Ovary (tissue), 9 donors: ENCODE results near the gene SPATA2L. TPM values are rescaled to one million over a fixed set of nuclear protein-coding genes. Genes with fewer than 3 reads are reported as not detected.
"Not testable (repeated sequence)": the region's sequence is repeated elsewhere in the genome, so short reads cannot be mapped to it uniquely, and the experiment has no call there.

Experiments used
- DNase-seq, 5 donors: peaks; one replicate each; pipeline ENCODE4 v3.0.0-alpha.2; 2019 to 2020
- H3K27ac ChIP-seq, 2 donors: fragments of 200-600 bp; one replicate each; pipeline versions ENCODE4 v1.5.1 to v1.8.0; 2019 to 2022
- H3K27me3 ChIP-seq: fragments of 200-600 bp; one replicate; pipeline ENCODE4 v1.8.0; 2022
- H3K36me3 ChIP-seq: fragments of 200-600 bp; sonication (generic); one replicate; pipeline ENCODE4 v1.5.1; 2019
- H3K4me1 ChIP-seq: one replicate; pipeline ENCODE4 v1.8.1; 2013; ENCODE audit warnings: mild to moderate bottlenecking, moderate library complexity; ENCODE audit not compliant: insufficient read depth
- H3K4me3 ChIP-seq: fragments of 200-600 bp; sonication (generic); one replicate; pipeline ENCODE4 v1.5.1; 2017
- H3K9me3 ChIP-seq, 2 donors: fragments of 200-600 bp in 1 of 2; sonication (generic) in 1 of 2; one replicate each; pipeline versions ENCODE4 v1.5.1 to v1.8.1; 2013 to 2019; ENCODE audit warnings: mild to moderate bottlenecking in 1 of 2, moderate library complexity in 1 of 2
- CTCF ChIP-seq, 3 donors: fragments of 450-650 bp in 2 of 3; fragments of 200-600 bp in 1 of 3; IDR thresholded peaks; one replicate each; pipeline versions ENCODE4 v1.5.1 to v1.8.0; 2016 to 2022; ENCODE audit warnings: antibody characterized with exemption in 3 of 3, mild to moderate bottlenecking in 1 of 3
- EP300 ChIP-seq: sonication (generic); formaldehyde crosslinking; IDR thresholded peaks from one replicate; pipeline ENCODE4 v1.6.1; 2017; ENCODE audit warnings: antibody characterized with exemption
- POLR2A ChIP-seq: fragments of 450-650 bp; IDR thresholded peaks from one replicate; pipeline ENCODE4 v1.6.1; 2017; ENCODE audit warnings: antibody characterized with exemption, mild to moderate bottlenecking, moderate library complexity
- WGBS, 3 donors: extraction: QIAGEN DNeasy Blood & Tissue Kit in 1 of 3; methylation state at CpG; one replicate each; pipeline versions ENCODE4 v1.1.5 to v1.1.7; 2013 to 2017; 5-methylcytosine and 5-hydroxymethylcytosine counted together
- intact Hi-C, 4 donors: fragments of 100-400 bp; cut with DNase I; formaldehyde crosslinking; loops; one replicate each; pipeline versions ENCODE4 v1.11.0 to v1.15.1; 2022 to 2023
- polyA plus RNA-seq, 2 donors: library from polyadenylated mRNA; stranded (reverse); fragments of 200-250 nt in 1 of 2; fragments of 350-450 nt in 1 of 2; fragmentation: Illumina TruSeq in 1 of 2; extraction: RNeasy Lipid Tissue Mini Kit (QIAGEN cat#74804) in 1 of 2; gene quantifications; one replicate each; pipeline ENCODE4 v1.2.3, GENCODE V29; 2013 to 2014
- total RNA-seq, 7 donors: library from RNA; depleted of rRNA in 2 of 7; stranded (reverse); fragments of >200 nt in 2 of 7; fragmentation: NEBNext Ultra II Directional in 3 of 7; extraction: Animal tissue kit (Norgen Biotek cat#: 25700) in 3 of 7; gene quantifications; one replicate each; pipeline versions ENCODE4 v1.1.0 to v1.2.4, GENCODE V29; 2016 to 2023
- donor health status: DM: no; HTN: no; CAD: no; lungs with moderate emphysema.
- donor health status: DM: no; HTN: no; CAD: no.
- donor health status: Bipolar disorder and iron deficiency.
- donor health status: DM: yes; HTN: yes; CAD: no.
- donor health status: DM: no; HTN: no; CAD: no.
- donor health status: DM: yes; HTN: yes; CAD: no.

Gene SPATA2L
- total and polyA plus RNA-seq, 9 donors: 0.42 to 29.8 (median 5.2) TPM

GRCh38 chr16:89686520-89687091 is 14.9 kb downstream of the SPATA2L start, which contains the start of gene CDK10:
CDK10 (plus strand) TSS chr16:89686689; CDS start chr16:89686711, 22 bp downstream.
- no peaks in the 10 kb centered on the region for H3K27me3 ChIP-seq
- peak within 1 kb of the TSS; percentile 42 to 92 for H3K27ac ChIP-seq
- intact Hi-C loops: no loop called here
- no peaks in the 10 kb centered on the region for H3K9me3 ChIP-seq
- no peaks in the 10 kb centered on the region for H3K36me3 ChIP-seq
- H3K4me3 ChIP-seq: peak within 1 kb of the TSS; percentile 87
- DNase-seq: peak; percentile 88 to 96 (median 93)
- no peak for TF ChIP-seq CTCF (IDR thresholded peaks at IDR 0.05)
- TF ChIP-seq EP300: no peak
- TF ChIP-seq POLR2A: peak; percentile 62
- 0 to 1% (median 0%) methylated on average over 10 to 67 of the region's 67 CpGs for WGBS, 3 donors
- peaks cover 6% of the 10 kb centered on the region for H3K4me1 ChIP-seq

GRCh38 chr16:89685916-89686315 is 15.6 kb downstream of the SPATA2L start:
- intact Hi-C loops: no loop called here
- TF ChIP-seq POLR2A (no peak), CTCF (IDR thresholded peaks at IDR 0.05) (no peak), EP300 (no peak)
- H3K4me3 ChIP-seq: no peak overlapping the region
- DNase-seq: peak in 3 of 5 donors; percentile 48 to 50 (median 49)
- H3K9me3 ChIP-seq: no peaks in the 10 kb centered on the region
- no peaks in the 10 kb centered on the region for H3K27me3 ChIP-seq
- H3K4me1 ChIP-seq: peaks cover 6% of the 10 kb centered on the region
- 93 to 100% (median 96%) methylated on average over 1 of the region's 1 CpG for WGBS, 3 donors
- H3K36me3 ChIP-seq: no peaks in the 10 kb centered on the region
- no peak overlapping the region for H3K27ac ChIP-seq

- 92 to 99% (median 95%) methylated on average over 2 of the region's 2 CpGs for WGBS, 3 donors
- Histone ChIP-seq H3K27ac (no peak overlapping the region), H3K9me3 (no peaks in the 10 kb centered on the region), H3K27me3 (no peaks in the 10 kb centered on the region), H3K36me3 (no peaks in the 10 kb centered on the region), H3K4me1 (no peaks in the 10 kb centered on the region), H3K4me3 (no peak overlapping the region)
- intact Hi-C loops: no loop called here
- DNase-seq: no peak
- TF ChIP-seq EP300: no peak
- TF ChIP-seq CTCF (IDR thresholded peaks at IDR 0.05): no peak
- TF ChIP-seq POLR2A: no peak
These were observed 23.2 kb downstream of the SPATA2L start for GRCh38 chr16:89678258-89678657.

GRCh38 chr16:89672177-89672941 is 29.1 kb downstream of the SPATA2L start:
- H3K27ac ChIP-seq: no peak overlapping the region
- H3K4me3 ChIP-seq: no peak overlapping the region
- H3K36me3 ChIP-seq: no peaks in the 10 kb centered on the region
- intact Hi-C loops: no loop called here
- no peaks in the 10 kb centered on the region for H3K27me3 ChIP-seq
- no peak for TF ChIP-seq EP300
- TF ChIP-seq CTCF (IDR thresholded peaks at IDR 0.05): no peak
- no peak for TF ChIP-seq POLR2A
- WGBS, 3 donors: 88 to 92% (median 90%) methylated on average over 16 of the region's 16 CpGs
- no peaks in the 10 kb centered on the region for H3K4me1 ChIP-seq
- no peaks in the 10 kb centered on the region for H3K9me3 ChIP-seq
- DNase-seq: no peak

GRCh38 chr16:89671565-89671964 is 29.9 kb downstream of the SPATA2L start:
- H3K4me1 ChIP-seq, H3K27me3 ChIP-seq, intact Hi-C loops, H3K36me3 ChIP-seq, DNase-seq, H3K27ac ChIP-seq, H3K9me3 ChIP-seq, H3K4me3 ChIP-seq: not testable (repeated sequence)
- 94 to 97% (median 94%) methylated on average over 4 of the region's 4 CpGs for WGBS, 3 donors
